Heart right ventricle (tissue), 16 donors: ENCODE results near the gene IMMP2L. TPM values are rescaled to one million over a fixed set of nuclear protein-coding genes. Genes with fewer than 3 reads are reported as not detected.

ENCODE experiments used
- ATAC-seq, 8 donors: fragments of 200-7000 bp; cut with Tn5 transposase; one replicate each; pipeline ENCODE4 v1.9.1; 2020; ENCODE audit warnings: mild to moderate bottlenecking in 8 of 8, moderate library complexity in 8 of 8, moderate number of reproducible peaks in 1 of 8
- DNase-seq, 2 donors: peaks; one replicate each; pipeline ENCODE4 v3.0.0-alpha.2; 2020
- H3K27ac ChIP-seq, 10 donors: fragments of 200-600 bp; sonication (generic) in 2 of 10; one replicate each; pipeline versions ENCODE4 v1.5.0 to v1.8.0; 2020 to 2022; ENCODE audit warnings: mild to moderate bottlenecking in 3 of 10
- H3K27me3 ChIP-seq, 7 donors: fragments of 200-600 bp; one replicate each; pipeline ENCODE4 v1.8.0; 2021 to 2022; ENCODE audit warnings: mild to moderate bottlenecking in 2 of 7
- H3K36me3 ChIP-seq, 9 donors: fragments of 200-600 bp; sonication (generic) in 1 of 9; one replicate each; pipeline versions ENCODE4 v1.5.0 to v1.8.0; 2020 to 2022; ENCODE audit warnings: mild to moderate bottlenecking in 2 of 9
- H3K4me1 ChIP-seq, 9 donors: fragments of 200-600 bp; sonication (generic) in 1 of 9; one replicate each; pipeline versions ENCODE4 v1.5.0 to v1.8.0; 2020 to 2022; ENCODE audit warnings: mild to moderate bottlenecking in 4 of 9
- H3K4me3 ChIP-seq, 10 donors: fragments of 200-600 bp; sonication (generic) in 2 of 10; one replicate each; pipeline versions ENCODE4 v1.5.0 to v1.8.0; 2020 to 2022; ENCODE audit warnings: mild to moderate bottlenecking in 7 of 10, moderate library complexity in 2 of 10
- H3K9me3 ChIP-seq, 11 donors: fragments of 200-600 bp in 10 of 11; sonication (generic) in 2 of 11; one replicate each; pipeline versions ENCODE4 v1.5.0 to v1.8.0; 2013 to 2022; ENCODE audit warnings: mild to moderate bottlenecking in 2 of 11, control low read depth in 1 of 11, moderate library complexity in 1 of 11
- WGBS, 2 donors: extraction: QIAGEN DNeasy Blood & Tissue Kit; methylation state at CpG; one replicate each; pipeline ENCODE4 v1.1.7; 2013; ENCODE audit warnings: inconsistent platforms in 1 of 2; 5-methylcytosine and 5-hydroxymethylcytosine counted together
- intact Hi-C, 10 donors: fragments of 100-400 bp; cut with DNase I; formaldehyde crosslinking; loops; one replicate each; pipeline versions ENCODE4 v1.11.1 to v1.14.2; 2022
- polyA plus RNA-seq, 2 donors: library from polyadenylated mRNA; stranded (reverse); fragments of 200-250 nt; gene quantifications; one replicate each; pipeline ENCODE4 v1.2.3, GENCODE V29; 2013
- total RNA-seq, 10 donors: library from RNA; stranded (reverse); fragmentation: NEBNext Ultra II Directional in 3 of 10; extraction: Animal tissue kit (Norgen Biotek cat#: 25700) in 3 of 10; gene quantifications; one replicate each; pipeline versions ENCODE4 v1.2.1 to v1.2.4, GENCODE V29; 2021 to 2023
- TF ChIP-seq, protein P1 (sequence below), 9 donors: fragments of 200-600 bp; sonication (generic) in 2 of 9; IDR thresholded peaks; one replicate each; pipeline versions ENCODE4 v1.5.0 to v1.8.0; 2021 to 2022; ENCODE audit warnings: antibody characterized with exemption in 9 of 9, mild to moderate bottlenecking in 5 of 9, moderate library complexity in 1 of 9
- donor health status: Arrhythmogenic right ventricular cardiomyopathy.
- donor health status: ischemic (EF 13 %, LVEDD 7.1; RV severe dilation, severe dysfunction).
- donor health status: healthy with polysubstance abuse.
- donor health status: DM: no; HTN: yes; CAD: no.
- donor health status: DM: no; HTN: no; CAD: no.
- donor health status: ischemic (EF 25% LVEDD 6.9; RV normal size, moderate dysfunction).
- donor health status: ischemic (EF 25% LVEDD 5.7; RV mildly dilated, moderate dysfunction).
- donor health status: healthy.
- donor health status: DM: yes; HTN: yes; CAD: no.
- donor health status: Ischemic cardiomyopathy.
- donor health status: ischemic (EF 35%, LVEDD 5.7; RV mildly dilated, moderate dysfunction).
- donor health status: nonischemic (EF 11% LVEDD 7.7; RV severe dilation, severe dysfunction).
- donor health status: DM: yes; HTN: yes; CAD: no.
- donor health status: PGD.
- donor health status: ischemic (EF 29% LVEDD 5.4; RV normal size, mild dysfunction).
- donor health status: nonischemic (EF 23%, LVEDD 6.1; RV moderate dilation, normal function).

IMMP2L gene
- total and polyA plus RNA-seq, 12 donors = 4.3 to 20.8 (median 17.3) TPM

DNA sequence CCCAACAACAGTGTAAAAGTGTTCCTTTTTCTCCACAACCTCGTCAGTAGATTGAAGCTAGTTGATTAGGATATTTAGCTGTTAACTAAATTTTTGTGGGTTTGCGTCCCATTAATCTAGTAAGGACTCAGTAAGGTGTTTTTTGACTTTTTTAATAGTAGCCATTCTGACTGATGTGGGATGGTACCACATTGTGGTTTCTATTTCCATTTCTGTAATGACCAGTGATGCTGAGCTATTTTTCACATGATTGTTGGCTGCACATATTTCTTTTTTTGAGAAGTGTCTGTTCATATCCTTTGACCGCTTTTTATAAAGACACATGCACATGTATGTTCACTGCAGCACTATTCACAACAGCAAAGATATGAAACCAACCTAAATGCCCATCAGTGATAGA is 476.9 kb downstream of the IMMP2L start:
- peaks cover 0 to 7% (median 1%) of the 10 kb centered on the region in 9 donors for H3K4me1 ChIP-seq
- no peak overlapping the region for H3K27ac ChIP-seq
- H3K36me3 ChIP-seq = no peaks in the 10 kb centered on the region
- TF ChIP-seq, protein P1, sequence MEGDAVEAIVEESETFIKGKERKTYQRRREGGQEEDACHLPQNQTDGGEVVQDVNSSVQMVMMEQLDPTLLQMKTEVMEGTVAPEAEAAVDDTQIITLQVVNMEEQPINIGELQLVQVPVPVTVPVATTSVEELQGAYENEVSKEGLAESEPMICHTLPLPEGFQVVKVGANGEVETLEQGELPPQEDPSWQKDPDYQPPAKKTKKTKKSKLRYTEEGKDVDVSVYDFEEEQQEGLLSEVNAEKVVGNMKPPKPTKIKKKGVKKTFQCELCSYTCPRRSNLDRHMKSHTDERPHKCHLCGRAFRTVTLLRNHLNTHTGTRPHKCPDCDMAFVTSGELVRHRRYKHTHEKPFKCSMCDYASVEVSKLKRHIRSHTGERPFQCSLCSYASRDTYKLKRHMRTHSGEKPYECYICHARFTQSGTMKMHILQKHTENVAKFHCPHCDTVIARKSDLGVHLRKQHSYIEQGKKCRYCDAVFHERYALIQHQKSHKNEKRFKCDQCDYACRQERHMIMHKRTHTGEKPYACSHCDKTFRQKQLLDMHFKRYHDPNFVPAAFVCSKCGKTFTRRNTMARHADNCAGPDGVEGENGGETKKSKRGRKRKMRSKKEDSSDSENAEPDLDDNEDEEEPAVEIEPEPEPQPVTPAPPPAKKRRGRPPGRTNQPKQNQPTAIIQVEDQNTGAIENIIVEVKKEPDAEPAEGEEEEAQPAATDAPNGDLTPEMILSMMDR (IDR thresholded peaks at IDR 0.05) = no peak
- ATAC-seq = no peak
- WGBS, 2 donors = 98 to 99% methylated on average over 3 of the region's 3 CpGs
- no peaks in the 10 kb centered on the region for H3K9me3 ChIP-seq
- DNase-seq = no peak
- no peak overlapping the region for H3K4me3 ChIP-seq
- intact Hi-C loops = no loop called here
- H3K27me3 ChIP-seq = no peaks in the 10 kb centered on the region

DNA sequence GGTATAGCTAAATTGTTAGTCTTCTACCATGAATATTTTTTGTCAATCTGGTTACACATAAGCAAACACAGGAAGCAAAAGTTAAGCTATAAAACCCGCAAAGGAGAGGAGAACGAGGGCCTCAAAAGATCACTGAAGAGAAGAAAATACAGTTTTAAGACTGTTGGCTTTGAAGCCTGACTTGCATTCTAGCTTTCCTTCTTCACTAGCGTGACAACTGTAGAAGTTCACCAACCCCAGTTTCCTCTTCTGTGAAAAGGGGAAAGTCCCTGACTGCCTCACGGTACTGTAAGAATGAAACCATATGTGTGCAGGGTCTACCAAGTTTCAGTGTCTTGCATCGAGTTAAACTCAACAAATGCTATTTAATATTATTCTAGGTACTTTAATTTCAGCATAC is 478.9 kb downstream of the IMMP2L start:
- 63 to 66% methylated on average over 5 of the region's 5 CpGs for WGBS, 2 donors
- Histone ChIP-seq H3K36me3 (no peaks in the 10 kb centered on the region), H3K4me1 (peaks cover 0 to 7% (median 0%) of the 10 kb centered on the region in 9 donors), H3K4me3 (no peak overlapping the region), H3K27ac (no peak overlapping the region), H3K27me3 (no peaks in the 10 kb centered on the region), H3K9me3 (no peaks in the 10 kb centered on the region)
- intact Hi-C loops = no loop called here
- DNase-seq = no peak
- TF ChIP-seq, protein P1 (IDR thresholded peaks at IDR 0.05) = no peak
- ATAC-seq = no peak

DNA sequence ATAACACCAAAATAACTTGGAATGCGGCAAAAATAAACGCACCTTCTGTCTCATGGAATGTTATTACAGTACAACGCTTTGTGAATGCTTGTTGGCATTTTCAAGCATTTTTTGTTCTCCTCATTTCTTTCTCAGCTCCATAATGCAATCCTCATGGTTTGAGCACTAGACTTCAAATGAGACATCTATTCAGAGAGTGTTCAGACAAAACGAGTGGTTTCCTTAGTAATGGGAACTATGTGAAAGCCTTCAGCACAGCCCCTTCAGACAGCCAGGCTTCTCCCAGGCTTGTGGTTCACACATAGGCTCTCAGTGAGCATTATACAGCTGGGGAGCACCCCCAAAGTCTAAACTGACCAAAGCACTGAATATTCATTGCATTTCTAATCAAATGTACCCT is 479.9 kb downstream of the IMMP2L start:
- TF ChIP-seq, protein P1 (IDR thresholded peaks at IDR 0.05) = no peak

DNA sequence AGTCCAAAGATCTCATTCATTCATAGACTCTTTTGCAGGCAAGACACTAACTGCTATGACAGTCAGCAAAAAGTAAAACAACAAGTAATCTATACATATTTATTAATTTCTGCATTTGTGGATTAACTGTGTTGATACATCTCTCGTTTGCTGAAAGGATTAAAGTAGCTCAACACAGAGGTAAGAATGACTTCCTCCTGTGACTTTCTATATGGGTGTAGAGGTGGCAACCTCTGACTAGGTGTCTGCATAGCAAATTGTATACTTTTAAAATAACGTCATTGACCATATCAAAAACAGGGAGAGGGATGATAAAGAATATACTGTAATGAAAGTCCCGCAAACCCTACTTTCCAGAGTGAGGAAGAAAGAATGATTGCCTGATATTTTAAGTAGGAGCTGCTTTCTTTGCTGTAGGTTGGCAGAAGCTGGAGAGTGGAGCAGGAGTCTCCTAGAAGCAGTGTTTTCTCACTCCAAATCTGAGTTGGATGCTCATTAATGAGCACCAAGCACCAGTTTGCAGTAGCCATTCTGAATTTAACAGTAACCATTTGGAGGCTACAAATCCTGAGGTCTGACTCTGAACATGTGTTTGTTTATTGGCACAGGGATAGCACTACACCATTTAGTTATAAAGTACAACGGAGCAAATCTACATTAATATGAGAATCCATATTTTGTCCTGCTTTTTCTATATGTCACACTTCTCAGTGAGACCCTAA is 480.6 kb downstream of the IMMP2L start:
- no peaks in the 10 kb centered on the region for H3K9me3 ChIP-seq
- no peaks in the 10 kb centered on the region for H3K36me3 ChIP-seq
- peaks cover 0 to 7% (median 0%) of the 10 kb centered on the region in 9 donors for H3K4me1 ChIP-seq
- no peaks in the 10 kb centered on the region for H3K27me3 ChIP-seq
- no peak overlapping the region for H3K27ac ChIP-seq
- WGBS, 2 donors = 91 to 92% methylated on average over 4 of the region's 4 CpGs
- H3K4me3 ChIP-seq = no peak overlapping the region
- TF ChIP-seq, protein P1 (IDR thresholded peaks at IDR 0.05) = no peak
- intact Hi-C loops = no loop called here
- DNase-seq = no peak
- no peak for ATAC-seq

More for the DNA sequence above, 479.9 kb downstream of the IMMP2L start:
- Histone ChIP-seq H3K9me3 (no peaks in the 10 kb centered on the region), H3K4me1 (peaks cover 0 to 7% (median 0%) of the 10 kb centered on the region in 9 donors), H3K27me3 (no peaks in the 10 kb centered on the region), H3K4me3 (no peak overlapping the region), H3K27ac (no peak overlapping the region), H3K36me3 (no peaks in the 10 kb centered on the region)
- intact Hi-C loops = no loop called here
- WGBS, 2 donors = 51 to 59% methylated on average over 4 of the region's 4 CpGs
- ATAC-seq = no peak
- DNase-seq = no peak
